ENCODE results near the gene SNRNP25.
"Not testable (repeated sequence)": the region's sequence is repeated elsewhere in the genome, so short reads cannot be mapped to it uniquely, and the experiment has no call there.

Gene SNRNP25

DNA sequence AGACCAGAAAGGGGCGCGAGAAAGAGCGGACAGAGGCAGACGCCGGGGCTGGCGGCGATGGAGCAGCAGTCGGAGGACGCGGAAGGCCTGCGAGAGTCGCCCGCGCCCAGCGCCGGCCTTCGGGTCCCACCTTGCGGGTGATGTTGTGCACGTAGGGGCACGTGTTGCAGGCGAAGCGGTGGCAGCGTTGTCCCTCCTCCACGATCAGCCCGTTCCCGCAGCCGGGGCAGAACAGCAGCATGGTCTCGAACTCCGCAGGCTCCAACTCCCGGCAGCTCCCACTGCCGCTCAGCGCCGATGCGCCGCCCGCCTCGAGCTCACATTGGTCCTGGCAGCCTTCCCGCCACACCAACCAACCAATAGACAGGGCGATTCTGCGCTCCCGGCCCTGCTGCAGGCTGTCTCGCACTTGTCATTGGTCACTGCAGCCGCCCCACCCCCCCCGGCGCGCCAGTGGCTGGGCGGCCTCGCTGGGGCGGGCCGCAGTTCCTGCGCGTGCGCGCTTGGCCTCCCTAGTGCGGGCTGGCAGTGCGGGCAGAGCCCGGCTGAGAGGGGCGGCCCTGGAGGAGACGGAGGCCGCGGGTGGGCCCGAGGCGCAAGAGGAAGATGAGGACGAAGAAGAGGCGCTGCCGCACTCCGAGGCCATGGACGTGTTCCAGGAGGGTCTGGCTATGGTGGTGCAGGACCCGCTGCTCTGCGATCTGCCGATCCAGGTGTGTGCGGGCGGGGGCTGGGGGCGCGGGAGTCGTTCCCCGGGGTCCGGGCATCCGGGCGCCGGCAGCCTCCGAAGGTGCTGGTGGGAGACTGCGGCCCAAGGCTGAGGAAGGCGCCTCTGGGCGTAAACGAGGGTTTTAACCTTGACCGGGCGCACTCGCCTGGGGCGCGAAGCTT lies at the start of gene SNRNP25, which contains the start of gene POLR3K:
Gene SNRNP25, plus strand, starts transcription at position 483 of the 891 bp plus-strand sequence. Its CDS starts 189 bp downstream, at position 672.
Gene POLR3K, minus strand, starts transcription at position 263 of the 891 bp plus-strand sequence. Its CDS starts 22 bp downstream, at position 241.
- peak; percentile 98 for DNase-seq

DNA sequence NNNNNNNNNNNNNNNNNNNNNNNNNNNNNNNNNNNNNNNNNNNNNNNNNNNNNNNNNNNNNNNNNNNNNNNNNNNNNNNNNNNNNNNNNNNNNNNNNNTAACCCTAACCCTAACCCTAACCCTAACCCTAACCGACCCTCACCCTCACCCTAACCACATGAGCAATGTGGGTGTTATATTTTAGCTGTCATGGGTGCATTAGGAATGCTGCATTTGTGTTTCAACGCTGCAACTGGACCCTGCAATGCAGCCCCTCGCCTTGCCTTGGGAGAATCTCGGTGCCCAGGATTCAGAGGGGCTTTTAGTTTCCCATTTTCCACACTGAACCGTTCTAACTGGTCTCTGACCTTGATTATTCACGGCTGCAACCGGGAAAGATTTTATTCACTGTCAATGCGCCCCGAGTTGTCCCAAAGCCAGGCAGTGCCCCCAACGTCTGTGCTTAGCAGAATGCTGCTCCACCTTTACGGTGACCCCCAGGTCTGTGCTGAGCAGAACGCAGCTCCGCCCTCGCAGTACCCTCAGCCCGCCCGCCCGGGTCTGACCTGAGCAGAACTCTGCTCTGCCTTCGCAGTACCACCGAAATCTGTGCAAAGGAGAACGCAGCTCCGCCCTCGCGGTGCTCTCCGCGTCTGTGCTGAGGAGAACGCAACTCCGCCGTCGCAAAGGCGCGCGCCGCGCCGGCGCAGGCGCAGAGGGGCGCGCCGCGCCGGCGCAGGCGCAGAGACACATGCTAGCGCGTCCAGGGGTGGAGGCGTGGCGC lies 43.5 kb upstream of the SNRNP25 start:
- DNase-seq = no peak

DNA sequence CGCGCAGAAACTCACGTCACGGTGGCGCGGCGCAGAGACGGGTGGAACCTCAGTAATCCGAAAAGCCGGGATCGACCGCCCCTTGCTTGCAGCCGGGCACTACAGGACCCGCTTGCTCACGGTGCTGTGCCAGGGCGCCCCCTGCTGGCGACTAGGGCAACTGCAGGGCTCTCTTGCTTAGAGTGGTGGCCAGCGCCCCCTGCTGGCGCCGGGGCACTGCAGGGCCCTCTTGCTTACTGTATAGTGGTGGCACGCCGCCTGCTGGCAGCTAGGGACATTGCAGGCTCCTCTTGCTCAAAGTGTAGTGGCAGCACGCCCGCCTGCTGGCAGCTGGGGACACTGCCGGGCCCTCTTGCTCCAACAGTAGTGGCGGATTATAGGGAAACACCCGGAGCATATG lies 42.9 kb upstream of the SNRNP25 start:
- peak; percentile 94 for DNase-seq

GRCh38 chr16:17062-17765 lies 36.4 kb upstream of the SNRNP25 start:
- not testable (repeated sequence) for DNase-seq

- DNase-seq = not testable (repeated sequence)
These were observed 32.7 kb upstream of the SNRNP25 start for GRCh38 chr16:20886-21285.

GRCh38 chr16:24151-24550 lies 29.5 kb upstream of the SNRNP25 start:
- DNase-seq = not testable (repeated sequence)

DNA sequence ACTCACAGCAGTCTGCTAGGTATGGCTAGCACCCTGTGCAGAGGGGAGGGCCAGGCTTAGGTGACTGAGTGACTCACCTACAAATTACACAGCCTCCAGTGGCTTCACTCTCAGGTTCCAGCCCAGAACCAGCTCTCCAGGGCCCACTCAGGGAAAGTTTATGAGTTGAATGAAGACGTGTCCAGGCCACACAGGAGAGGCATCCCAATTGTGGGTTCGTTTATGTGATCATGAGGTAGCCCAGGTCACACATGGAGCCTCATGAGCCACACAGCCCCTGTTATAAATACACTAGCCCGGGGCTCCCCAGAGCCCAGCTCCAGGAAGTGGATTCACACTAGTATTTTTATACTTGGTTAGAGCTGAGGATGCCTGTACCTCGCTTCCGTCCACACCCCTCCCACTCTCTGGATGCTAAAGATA lies 27.7 kb upstream of the SNRNP25 start:
- not testable (repeated sequence) for DNase-seq

DNA sequence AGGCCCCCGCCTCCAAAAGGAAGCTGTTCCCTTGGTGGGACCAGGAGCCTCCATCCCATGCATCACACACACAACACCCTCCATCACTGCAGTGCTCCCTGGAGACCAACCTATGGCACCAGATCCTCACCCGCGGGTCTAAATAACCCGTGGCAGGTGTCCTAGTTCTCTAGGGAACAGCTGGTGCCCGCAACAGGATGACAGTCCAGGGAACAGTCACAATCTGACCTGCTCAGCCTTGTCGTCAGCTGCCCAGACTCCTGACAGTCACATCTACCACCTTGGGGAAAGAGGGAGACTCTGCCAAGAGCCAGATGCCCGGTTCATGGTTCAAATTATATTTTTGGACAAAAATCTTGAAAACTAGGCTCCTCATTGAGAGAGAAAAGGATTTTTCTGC lies 23.0 kb upstream of the SNRNP25 start:
- DNase-seq = not testable (repeated sequence)

- not testable (repeated sequence) for DNase-seq
These were observed 20.3 kb upstream of the SNRNP25 start for GRCh38 chr16:33154-33876.

- no peak for DNase-seq
These were observed 19.6 kb upstream of the SNRNP25 start for GRCh38 chr16:33877-34647.

DNA sequence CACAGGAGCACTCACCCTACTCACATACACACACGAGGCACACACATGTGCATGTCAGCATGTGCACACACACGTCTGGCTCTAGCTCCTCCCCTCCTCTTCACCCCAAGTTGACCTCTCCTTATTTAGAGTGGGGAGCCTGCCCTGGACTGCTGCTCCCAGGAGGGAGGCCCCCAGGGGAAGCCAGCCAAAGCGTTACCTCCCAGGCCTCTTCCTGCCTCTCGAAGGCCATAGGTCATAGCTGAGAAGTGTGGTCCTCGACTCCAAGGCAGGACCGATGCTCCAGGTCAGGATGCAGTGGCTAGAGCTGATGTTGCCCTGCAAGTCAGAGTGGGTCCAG lies 19.0 kb upstream of the SNRNP25 start:
- no peak for DNase-seq

- DNase-seq = peak; percentile 62
These were observed 18.5 kb upstream of the SNRNP25 start for GRCh38 chr16:35011-35677.

GRCh38 chr16:35678-36305 lies 17.8 kb upstream of the SNRNP25 start:
- DNase-seq = no peak

DNA sequence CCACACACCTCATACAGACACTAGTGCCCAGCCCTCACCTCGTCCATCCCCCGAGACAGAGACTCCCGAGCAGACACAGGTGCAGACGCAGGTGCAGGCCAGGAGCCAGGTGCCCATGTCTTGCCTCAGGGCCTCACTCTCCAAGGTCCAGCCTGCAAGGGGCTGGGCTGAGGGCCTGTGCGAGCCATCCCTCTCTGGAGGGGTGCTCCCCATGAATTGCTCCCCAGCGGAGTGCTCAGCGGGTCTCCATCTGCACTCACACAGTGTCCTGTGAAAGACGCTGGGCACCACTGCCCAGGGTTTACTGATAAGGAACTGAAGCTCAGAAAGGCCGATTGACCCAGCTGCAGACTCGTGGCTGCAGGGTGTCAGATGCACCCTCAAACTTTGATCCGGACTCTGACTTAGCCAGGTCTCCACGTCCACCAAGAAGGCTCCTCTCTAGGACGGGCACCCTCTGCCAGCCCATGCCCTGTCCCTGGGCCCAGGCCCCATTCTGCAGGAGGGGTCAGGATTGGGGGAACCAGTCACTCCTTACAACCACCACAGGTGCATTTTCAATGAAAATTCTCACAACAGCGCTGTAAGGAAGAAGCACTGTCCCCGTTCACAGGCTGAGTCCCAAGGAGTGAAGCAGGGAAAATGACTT lies 17.2 kb upstream of the SNRNP25 start:
- no peak for DNase-seq

GRCh38 chr16:37511-37910 lies 16.1 kb upstream of the SNRNP25 start:
- DNase-seq = peak; percentile 44

GRCh38 chr16:38206-38605 lies 15.4 kb upstream of the SNRNP25 start:
- not testable (repeated sequence) for DNase-seq

GRCh38 chr16:38941-39892 lies 14.4 kb upstream of the SNRNP25 start:
- peak; percentile 85 for DNase-seq

DNA sequence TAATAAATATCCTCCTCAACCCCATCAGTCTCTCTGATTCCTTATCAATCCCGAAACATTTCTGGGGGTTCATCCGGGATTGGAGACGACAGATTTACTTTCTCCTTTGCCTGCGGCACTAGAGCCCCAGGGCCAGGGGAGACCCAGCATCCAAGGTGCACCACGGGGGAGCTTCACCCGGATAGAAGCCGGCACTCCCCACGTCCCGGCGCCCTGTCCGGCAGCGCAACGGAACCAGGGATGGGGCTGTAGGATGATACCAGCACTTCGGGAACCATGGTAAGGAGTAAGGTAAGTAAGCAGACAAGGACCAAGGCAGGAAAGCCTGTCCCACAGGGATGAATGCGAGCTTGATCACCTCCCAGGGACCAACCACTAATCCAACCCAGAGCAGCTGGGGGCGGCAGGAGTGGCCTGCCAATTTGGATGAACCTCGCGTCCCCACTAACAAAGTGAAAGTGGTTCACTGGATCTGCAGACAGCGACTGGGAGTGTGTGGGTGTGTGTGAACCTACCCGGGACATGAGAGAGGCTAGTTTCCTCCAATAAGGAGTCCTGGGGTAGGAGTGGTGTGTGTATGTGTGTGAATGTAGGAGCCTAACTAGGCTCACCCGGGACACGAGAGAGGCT lies 12.1 kb upstream of the SNRNP25 start:
- no peak for DNase-seq

Measured in CD4-positive, alpha-beta T cell treated with Interleukin-15 for 1 hour (primary cell).